ENCODE data around the gene TMPRSS3. TPM values are rescaled to one million over a fixed set of nuclear protein-coding genes. Genes with fewer than 3 reads are reported as not detected.

TMPRSS3 gene
- polyA plus RNA-seq, 1 of the 3 experiments (the other 2 are of a cell fraction), result not detected

- Histone ChIP-seq H4K20me1 (ENCODE audit: insufficient read depth) (no peaks in the 10 kb centered on the region), H3K9me3 (no peaks in the 10 kb centered on the region; the same call in 1 of the 2 replicates), H3K4me1 (ENCODE audit: control insufficient read depth in 1 of 2, insufficient read depth in 2 of 2, low read depth in 1 of 2, low read length in 1 of 2) (no peaks in the 10 kb centered on the region), H3K27ac (ENCODE audit: low read depth in 2 of 2, low read length in 1 of 2) (no peak overlapping the region), H2AFZ (ENCODE audit: low read depth) (no peak overlapping the region), H3K79me2 (ENCODE audit: insufficient read depth) (no peaks in the 10 kb centered on the region), H3K9me2 (no peaks in the 10 kb centered on the region), H3K9ac (no peak overlapping the region), H3K27me3 (ENCODE audit: insufficient read depth) (no peaks in the 10 kb centered on the region), H3K4me2 (no peak overlapping the region), H3K36me3 (replicated peaks in 1 of 2; ENCODE audit: control insufficient read depth in 1 of 2, insufficient read depth in 2 of 2, low read length in 1 of 2) (no peaks in the 10 kb centered on the region), H3K4me3 (ENCODE audit: low read depth in 2 of 2, low read length in 1 of 2) (no peak overlapping the region), H3F3A (replicated peaks; ENCODE audit: insufficient read depth) (no peaks in the 10 kb centered on the region)
- TF ChIP-seq USF1 (IDR thresholded peaks at IDR 0.05; ENCODE audit: borderline replicate concordance, low read depth), result no peak
- 7% methylated on average over 3 of the region's 3 CpGs for WGBS (ENCODE audit: low lambda C conversion rate)
- POLR2A ChIA-PET, result no interaction called here
- DNase-seq, result no peak
- CTCF ChIA-PET, result no interaction called here
Measured at GRCh38 chr21:42357307-42357706, 38.5 kb downstream of the TMPRSS3 start.

- Histone ChIP-seq H3K9ac (no peak overlapping the region), H4K20me1 (ENCODE audit: insufficient read depth) (no peaks in the 10 kb centered on the region), H2AFZ (ENCODE audit: low read depth) (no peak overlapping the region), H3F3A (replicated peaks; ENCODE audit: insufficient read depth) (no peaks in the 10 kb centered on the region), H3K9me3 (no peaks in the 10 kb centered on the region; the same call in 1 of the 2 replicates), H3K4me1 (ENCODE audit: control insufficient read depth in 1 of 2, insufficient read depth in 2 of 2, low read depth in 1 of 2, low read length in 1 of 2) (no peaks in the 10 kb centered on the region), H3K4me2 (no peak overlapping the region), H3K36me3 (replicated peaks in 1 of 2; ENCODE audit: control insufficient read depth in 1 of 2, insufficient read depth in 2 of 2, low read length in 1 of 2) (no peaks in the 10 kb centered on the region), H3K9me2 (no peaks in the 10 kb centered on the region), H3K79me2 (ENCODE audit: insufficient read depth) (no peaks in the 10 kb centered on the region), H3K4me3 (ENCODE audit: low read depth in 2 of 2, low read length in 1 of 2) (no peak overlapping the region), H3K27me3 (ENCODE audit: insufficient read depth) (no peaks in the 10 kb centered on the region), H3K27ac (ENCODE audit: low read depth in 2 of 2, low read length in 1 of 2) (no peak overlapping the region)
- CTCF ChIA-PET, result no interaction called here
- POLR2A ChIA-PET, result no interaction called here
- WGBS (ENCODE audit: low lambda C conversion rate), result 14% methylated on average over 6 of the region's 6 CpGs
- TF ChIP-seq RCOR1 (IDR thresholded peaks at IDR 0.05; ENCODE audit: low read length), result no peak
- no peak for TF ChIP-seq NRF1 (IDR thresholded peaks at IDR 0.05; ENCODE audit: low read depth, low read length)
- no peak for TF ChIP-seq ELF1 (IDR thresholded peaks at IDR 0.05)
- TF ChIP-seq FOXM1 (IDR thresholded peaks at IDR 0.05; ENCODE audit: low read depth), result no peak
- no peak for TF ChIP-seq MXI1 (IDR thresholded peaks at IDR 0.05; ENCODE audit: low read depth, low read length)
- no peak for TF ChIP-seq MEF2A (IDR thresholded peaks at IDR 0.05; ENCODE audit: borderline replicate concordance, low read depth)
- no peak for TF ChIP-seq GATA2 (CRISPR knock-in tag; IDR thresholded peaks at IDR 0.05)
- TF ChIP-seq NFIC (IDR thresholded peaks at IDR 0.05; ENCODE audit: borderline replicate concordance), result no peak
- TF ChIP-seq TAF1 (IDR thresholded peaks at IDR 0.05; ENCODE audit: borderline replicate concordance, low read depth, low read length), result no peak
- no peak for TF ChIP-seq USF2 (IDR thresholded peaks at IDR 0.05; ENCODE audit: borderline replicate concordance, low read depth, low read length)
- DNase-seq, result no peak
Measured at GRCh38 chr21:42356650-42357049, 39.2 kb downstream of the TMPRSS3 start.

- H3F3A ChIP-seq (replicated peaks; ENCODE audit: insufficient read depth), result no peaks in the 10 kb centered on the region
- no peak overlapping the region for H3K27ac ChIP-seq (ENCODE audit: low read depth in 2 of 2, low read length in 1 of 2)
- H3K9me2 ChIP-seq, result no peaks in the 10 kb centered on the region
- H3K4me3 ChIP-seq (ENCODE audit: low read depth in 2 of 2, low read length in 1 of 2), result no peak overlapping the region
- no peak overlapping the region for H3K9ac ChIP-seq
- ChIA-PET CTCF (no interaction called here), POLR2A (no interaction called here)
- DNase-seq, result no peak
- H3K9me3 ChIP-seq, result no peaks in the 10 kb centered on the region; the same call in 1 of the 2 replicates
- H3K27me3 ChIP-seq (ENCODE audit: insufficient read depth), result no peaks in the 10 kb centered on the region
- WGBS (ENCODE audit: low lambda C conversion rate), result 0% methylated on average over 2 of the region's 2 CpGs
- no peaks in the 10 kb centered on the region for H3K4me1 ChIP-seq (ENCODE audit: control insufficient read depth in 1 of 2, insufficient read depth in 2 of 2, low read depth in 1 of 2, low read length in 1 of 2)
- H3K4me2 ChIP-seq, result no peak overlapping the region
- H2AFZ ChIP-seq (ENCODE audit: low read depth), result no peak overlapping the region
- no peaks in the 10 kb centered on the region for H3K36me3 ChIP-seq (replicated peaks in 1 of 2; ENCODE audit: control insufficient read depth in 1 of 2, insufficient read depth in 2 of 2, low read length in 1 of 2)
- H4K20me1 ChIP-seq (ENCODE audit: insufficient read depth), result no peaks in the 10 kb centered on the region
- no peaks in the 10 kb centered on the region for H3K79me2 ChIP-seq (ENCODE audit: insufficient read depth)
- TF ChIP-seq TCF12 (IDR thresholded peaks at IDR 0.05), result no peak
- TF ChIP-seq, protein P1, sequence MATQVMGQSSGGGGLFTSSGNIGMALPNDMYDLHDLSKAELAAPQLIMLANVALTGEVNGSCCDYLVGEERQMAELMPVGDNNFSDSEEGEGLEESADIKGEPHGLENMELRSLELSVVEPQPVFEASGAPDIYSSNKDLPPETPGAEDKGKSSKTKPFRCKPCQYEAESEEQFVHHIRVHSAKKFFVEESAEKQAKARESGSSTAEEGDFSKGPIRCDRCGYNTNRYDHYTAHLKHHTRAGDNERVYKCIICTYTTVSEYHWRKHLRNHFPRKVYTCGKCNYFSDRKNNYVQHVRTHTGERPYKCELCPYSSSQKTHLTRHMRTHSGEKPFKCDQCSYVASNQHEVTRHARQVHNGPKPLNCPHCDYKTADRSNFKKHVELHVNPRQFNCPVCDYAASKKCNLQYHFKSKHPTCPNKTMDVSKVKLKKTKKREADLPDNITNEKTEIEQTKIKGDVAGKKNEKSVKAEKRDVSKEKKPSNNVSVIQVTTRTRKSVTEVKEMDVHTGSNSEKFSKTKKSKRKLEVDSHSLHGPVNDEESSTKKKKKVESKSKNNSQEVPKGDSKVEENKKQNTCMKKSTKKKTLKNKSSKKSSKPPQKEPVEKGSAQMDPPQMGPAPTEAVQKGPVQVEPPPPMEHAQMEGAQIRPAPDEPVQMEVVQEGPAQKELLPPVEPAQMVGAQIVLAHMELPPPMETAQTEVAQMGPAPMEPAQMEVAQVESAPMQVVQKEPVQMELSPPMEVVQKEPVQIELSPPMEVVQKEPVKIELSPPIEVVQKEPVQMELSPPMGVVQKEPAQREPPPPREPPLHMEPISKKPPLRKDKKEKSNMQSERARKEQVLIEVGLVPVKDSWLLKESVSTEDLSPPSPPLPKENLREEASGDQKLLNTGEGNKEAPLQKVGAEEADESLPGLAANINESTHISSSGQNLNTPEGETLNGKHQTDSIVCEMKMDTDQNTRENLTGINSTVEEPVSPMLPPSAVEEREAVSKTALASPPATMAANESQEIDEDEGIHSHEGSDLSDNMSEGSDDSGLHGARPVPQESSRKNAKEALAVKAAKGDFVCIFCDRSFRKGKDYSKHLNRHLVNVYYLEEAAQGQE (IDR thresholded peaks at IDR 0.05; ENCODE audit: low read depth, low read length), result no peak
- TF ChIP-seq, protein P2, sequence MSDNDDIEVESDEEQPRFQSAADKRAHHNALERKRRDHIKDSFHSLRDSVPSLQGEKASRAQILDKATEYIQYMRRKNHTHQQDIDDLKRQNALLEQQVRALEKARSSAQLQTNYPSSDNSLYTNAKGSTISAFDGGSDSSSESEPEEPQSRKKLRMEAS (IDR thresholded peaks at IDR 0.05; ENCODE audit: low read depth), result no peak
- TF ChIP-seq FOXJ3 (CRISPR knock-in tag; IDR thresholded peaks at IDR 0.05), result no peak
- TF ChIP-seq FOXM1 (IDR thresholded peaks at IDR 0.05; ENCODE audit: low read depth), result no peak
- no peak for TF ChIP-seq POLR2AphosphoS5 (IDR thresholded peaks at IDR 0.05; ENCODE audit: low read depth, low read length)
- no peak for TF ChIP-seq MXI1 (IDR thresholded peaks at IDR 0.05; ENCODE audit: low read depth, low read length)
- TF ChIP-seq TAF1 (IDR thresholded peaks at IDR 0.05; ENCODE audit: borderline replicate concordance, low read depth, low read length), result no peak
- TF ChIP-seq ELF1 (IDR thresholded peaks at IDR 0.05), result no peak
- no peak for TF ChIP-seq TEAD4 (IDR thresholded peaks at IDR 0.05; ENCODE audit: borderline replicate concordance, insufficient read depth)
- TF ChIP-seq NRF1 (IDR thresholded peaks at IDR 0.05; ENCODE audit: low read depth, low read length), result no peak
Measured at GRCh38 chr21:42356046-42356445, 39.8 kb downstream of the TMPRSS3 start.
